NCI-H2227 (cell line): ENCODE data around the gene MTCL1.

Experiments
- DNase-seq: peaks from one replicate; lab custom pipeline; 2025; ENCODE audit not compliant: unreplicated experiment; lab: John Stamatoyannopoulos, UW

The MTCL1 gene

DNA sequence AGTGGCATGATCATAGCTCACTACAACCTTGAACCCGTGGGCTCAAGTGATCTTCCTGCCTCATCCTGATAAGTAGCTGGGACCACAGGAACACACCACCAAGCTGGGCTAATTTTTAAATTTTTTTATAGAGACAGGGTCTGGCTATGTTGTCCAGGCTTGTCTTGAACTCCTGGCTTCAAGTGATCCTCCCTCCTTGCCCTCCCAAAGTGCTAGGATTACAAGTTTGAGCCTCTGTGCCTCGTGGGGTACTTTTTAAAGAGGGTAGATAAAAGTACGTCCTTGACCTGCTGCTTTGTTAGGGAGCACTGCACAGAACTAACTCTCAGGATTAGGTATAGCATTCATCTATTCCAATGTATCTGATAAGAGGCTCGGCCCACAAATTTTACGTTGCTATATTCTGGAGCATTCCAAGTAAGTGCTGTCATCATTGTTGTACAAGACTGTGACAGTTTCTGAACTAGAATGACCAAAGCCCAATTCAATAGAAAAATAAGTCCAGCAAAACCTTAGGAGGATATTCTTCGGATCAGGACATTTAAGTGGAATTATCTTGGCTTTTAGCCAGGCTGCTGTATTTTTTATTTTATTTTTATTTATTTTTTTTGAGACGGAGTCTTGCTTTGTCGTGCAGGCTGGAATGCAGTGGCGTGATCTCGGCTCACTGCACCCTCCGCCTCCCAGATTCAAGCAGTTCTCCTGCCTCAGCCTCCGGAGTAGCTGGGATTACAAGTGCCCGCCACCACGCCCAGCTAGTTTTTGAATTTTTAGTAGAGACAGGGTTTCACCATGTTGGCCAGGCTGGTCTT, 4.1 kb downstream of the MTCL1 start:
- DNase-seq = no peak

DNA sequence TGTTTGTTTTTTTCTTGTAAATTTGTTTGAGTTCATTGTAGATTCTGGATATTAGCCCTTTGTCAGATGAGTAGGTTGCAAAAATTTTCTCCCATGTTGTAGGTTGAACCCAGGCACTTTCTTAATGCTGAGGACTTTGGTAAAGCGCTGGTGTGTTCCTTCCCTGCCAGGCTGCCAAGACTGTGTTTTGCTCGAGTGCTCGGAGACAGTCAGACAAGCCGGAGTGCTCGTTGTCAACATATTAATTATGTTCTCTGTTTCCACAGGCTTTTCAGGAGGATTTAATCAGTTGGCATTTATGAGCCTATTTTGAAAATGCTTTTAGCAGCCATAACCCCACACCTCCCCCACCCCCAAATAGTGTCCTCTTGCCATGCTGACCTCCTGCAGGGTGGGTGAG, 6.4 kb downstream of the MTCL1 start:
- peak; percentile 49 for DNase-seq

DNA sequence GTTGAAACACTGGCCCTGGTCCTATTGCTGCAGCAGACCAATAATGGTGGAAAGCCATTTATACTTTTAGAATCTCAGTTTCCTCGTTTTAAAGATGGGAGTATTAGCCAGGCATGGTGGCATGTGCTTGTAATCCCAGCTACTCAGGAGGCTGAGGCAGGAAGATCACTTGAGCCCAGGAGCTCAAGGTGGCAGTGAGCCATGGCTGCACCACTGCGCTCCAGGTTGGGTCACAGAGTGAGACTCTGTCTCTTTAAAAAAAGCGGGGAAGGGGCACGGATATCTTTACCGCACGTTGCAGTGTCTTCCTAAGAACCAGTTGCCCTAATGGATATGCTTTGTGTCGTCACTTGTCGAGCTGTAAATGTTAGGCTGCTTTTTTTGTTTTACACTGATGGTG, 8.3 kb downstream of the MTCL1 start:
- peak; percentile 72 for DNase-seq

DNA sequence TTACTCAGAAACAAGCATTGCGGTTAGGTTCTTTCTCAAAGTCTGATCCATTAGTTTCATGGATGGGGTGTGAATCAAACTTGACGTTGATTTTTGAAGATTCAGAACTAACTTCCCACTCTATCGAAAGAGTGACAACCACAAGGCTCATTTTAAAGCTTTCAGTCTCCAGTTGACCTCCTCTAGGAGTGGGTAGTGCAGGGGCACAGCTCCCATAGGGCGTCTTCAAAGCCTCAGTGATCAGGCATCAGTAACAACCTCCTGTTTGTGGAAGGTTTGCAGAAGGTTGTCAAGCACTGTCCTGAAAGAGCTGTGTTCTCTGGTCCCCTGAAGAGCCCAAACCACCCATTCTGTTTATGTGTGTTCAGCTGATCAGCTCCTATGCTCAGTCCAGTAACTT, 10.2 kb downstream of the MTCL1 start:
- DNase-seq = no peak

DNA sequence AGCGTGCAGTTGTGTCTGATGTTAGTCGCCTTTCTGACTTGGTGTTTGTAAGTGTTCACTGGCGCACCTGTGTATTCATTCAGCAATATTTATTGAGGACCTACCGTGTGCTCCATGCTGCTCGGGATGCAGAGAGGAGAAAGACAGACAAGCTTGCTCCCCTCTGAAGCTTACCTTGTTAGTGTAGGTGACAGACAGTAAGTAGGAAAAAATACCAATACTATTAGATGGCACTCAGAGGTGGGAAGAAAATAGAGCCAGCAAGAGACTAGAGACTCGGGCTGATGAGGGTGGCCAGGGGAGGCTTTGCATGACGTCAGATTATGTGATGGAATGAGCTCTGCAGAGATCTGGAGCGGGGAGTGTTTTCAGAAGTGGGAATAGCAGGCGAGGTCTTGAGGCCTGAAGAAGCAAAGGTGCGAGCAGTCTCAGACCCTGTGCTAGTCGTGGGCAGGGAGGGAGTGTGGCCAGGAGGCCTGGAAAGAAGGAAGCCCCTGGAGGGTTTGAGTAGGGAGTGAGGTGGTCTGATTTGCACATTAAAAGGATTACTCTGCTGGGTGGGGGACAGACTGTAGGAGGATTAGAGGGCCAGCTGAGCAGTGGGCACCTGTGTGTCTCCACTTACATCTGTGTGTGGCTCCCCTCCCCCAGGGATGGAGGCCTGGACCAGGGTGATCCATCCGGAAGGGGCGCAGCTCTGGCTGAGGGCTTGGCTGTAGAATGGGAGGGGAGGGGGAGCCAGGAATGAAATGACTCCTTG, 11.8 kb downstream of the MTCL1 start:
- DNase-seq = no peak

DNA sequence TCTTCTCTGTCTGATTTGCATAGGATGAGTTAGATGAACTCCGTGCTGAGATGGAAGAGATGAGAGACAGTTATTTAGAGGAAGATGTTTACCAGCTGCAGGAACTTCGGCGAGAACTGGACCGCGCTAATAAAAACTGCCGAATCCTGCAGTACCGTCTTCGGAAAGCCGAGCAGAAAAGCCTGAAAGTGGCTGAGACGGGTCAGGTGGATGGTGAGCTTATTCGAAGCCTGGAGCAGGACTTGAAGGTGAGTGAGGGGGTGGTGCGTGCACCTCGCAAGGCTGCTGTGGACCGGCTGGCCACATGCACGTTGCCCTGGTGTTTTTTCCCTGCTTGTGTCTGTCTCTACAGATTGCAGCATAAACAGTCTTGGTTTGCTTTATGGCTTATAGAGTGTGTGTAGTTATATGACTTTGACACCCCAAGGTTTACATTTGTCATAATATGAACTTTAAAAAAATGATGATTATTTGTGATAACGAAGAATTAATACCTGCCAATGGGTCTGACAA, 13.1 kb downstream of the MTCL1 start:
- no peak for DNase-seq

DNA sequence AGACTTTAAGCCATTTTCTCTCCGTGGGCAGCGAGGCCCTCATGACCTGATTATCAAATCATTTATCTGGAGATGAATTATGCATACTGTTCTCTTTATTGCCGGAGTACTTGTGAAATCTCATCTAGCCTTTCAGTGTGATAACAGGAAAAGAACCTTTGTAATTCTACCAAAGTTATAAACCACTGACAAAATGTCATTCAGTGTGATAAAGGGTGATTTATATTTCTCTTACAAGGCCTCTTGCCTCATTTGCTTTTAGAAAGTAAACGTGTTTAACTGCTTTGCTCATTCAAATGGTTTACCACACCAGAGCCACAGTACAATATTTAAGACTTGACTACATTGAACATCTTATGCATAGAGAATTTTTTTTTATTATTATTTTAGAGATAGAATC, 13.8 kb downstream of the MTCL1 start:
- DNase-seq = no peak

DNA sequence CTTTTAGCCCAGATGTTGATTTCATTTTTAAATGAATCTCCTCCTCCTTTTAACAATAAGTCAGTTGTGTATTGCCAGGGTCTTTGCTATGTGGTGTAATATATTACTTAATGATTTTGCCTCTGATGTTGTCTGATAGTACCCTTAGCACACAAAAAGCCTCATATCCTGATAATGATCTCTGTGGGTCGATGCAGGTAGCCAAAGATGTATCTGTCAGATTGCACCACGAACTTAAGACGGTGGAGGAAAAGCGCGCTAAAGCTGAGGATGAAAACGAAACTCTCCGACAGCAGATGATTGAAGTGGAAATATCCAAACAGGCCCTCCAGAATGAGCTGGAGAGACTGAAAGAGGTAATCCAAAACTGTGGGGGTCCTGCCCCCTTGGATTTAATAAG, 14.8 kb downstream of the MTCL1 start:
- DNase-seq = no peak

DNA sequence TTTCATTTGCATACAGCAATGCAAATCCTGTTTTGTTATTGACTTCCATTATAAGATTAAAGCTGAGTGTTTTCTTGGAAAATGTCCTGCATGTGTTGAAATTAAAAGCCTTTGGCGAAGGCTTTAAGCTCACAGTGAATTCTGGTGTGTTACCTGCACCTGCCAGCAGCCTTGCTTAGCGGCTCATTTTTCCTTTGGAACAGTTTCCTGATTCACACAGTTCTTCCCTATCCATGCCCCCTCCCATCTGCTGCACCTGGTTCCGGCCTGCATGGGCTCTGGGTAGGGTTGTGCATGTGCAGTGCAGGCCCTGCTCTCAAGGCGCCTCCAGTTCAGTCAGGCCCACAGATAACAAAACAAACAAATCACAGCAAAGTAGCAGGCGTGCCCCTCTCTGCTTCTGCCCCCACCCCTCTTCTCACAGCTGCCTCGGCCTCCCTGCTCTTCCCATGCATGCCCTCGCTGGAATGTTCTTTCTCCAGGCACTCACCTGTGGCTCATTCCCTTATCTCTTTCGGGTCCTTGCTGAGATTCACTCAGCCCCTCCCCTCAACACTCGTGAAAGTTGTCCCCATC, 15.8 kb downstream of the MTCL1 start:
- DNase-seq = no peak

DNA sequence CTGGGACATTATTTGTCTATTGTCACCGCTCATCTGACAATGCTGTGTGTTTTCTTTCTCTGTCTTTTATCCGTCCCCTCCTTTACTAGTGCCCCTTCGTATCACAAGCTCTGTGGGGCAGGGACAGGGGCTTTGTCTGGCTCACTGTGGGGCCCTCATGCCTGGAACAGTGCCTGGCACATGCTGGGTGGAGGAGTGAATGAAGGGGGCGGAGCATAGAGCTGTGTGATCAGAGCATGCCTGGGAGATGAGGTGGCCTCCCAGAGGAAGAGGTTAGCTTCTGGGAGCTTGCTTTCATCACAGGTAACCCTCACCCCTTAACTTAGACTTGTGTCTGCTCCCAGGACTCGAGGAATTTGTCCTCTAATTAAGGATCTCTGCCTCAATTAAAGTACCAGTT, 16.4 kb downstream of the MTCL1 start:
- no peak for DNase-seq

DNA sequence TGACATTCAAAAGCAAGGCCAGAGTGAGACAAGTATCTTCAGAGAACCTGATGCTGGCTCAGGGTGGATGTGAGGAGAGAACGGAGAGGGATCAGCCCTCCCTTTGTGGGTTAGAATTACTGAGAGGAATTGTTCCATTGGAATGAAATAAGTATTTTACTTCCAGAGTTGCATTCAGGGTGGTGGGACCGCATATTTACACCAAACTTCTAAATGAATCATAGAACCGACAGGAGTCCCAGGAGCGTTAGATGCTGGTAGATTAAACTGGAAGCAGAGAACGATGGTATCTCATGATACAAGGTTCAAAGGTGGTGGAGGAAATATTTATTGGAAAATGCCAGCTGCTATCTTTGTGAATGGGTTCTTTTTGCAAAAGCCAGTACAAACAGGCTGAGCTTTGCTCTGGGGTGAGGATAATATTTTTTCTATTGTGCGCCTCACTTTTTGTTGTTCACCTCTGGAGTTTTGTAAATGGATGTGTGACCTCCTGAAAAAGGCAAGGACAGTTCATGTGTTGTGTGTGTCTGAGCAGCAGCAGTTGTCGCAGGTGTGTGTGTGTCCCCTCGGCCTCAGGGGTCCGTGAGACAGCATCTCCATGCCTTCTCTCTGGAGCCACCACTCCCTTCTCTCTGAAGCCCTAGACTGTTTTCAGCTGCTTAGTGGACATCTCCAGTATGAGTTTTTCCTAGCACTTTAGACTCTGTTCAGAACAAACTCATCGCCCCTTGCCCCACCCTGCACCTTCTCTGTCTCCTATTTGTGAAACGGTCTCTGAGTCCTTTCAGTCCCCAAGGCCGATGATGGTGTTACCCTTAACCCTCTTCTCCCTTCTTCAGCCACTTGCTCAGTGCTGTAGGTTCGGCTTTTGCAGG, 17.8 kb downstream of the MTCL1 start:
- no peak for DNase-seq

DNA sequence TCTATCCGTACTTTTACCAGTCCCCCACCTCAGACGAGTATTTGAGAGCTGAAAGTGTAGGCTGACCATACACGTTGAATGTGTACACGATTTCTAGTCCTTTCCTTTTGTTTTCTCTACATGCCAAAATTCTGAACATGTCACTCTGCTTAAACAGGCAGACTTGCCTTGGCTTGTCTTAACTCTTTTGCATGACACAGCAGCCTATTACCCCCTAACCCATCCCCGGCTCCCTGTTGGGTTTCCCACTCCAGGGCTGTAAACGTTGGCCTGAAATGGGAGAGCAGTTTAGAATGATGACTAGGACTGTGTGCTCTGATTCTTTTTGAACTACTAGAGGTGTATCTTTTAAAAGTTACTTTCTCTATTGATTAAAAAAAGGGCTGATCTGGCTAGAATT, 19.1 kb downstream of the MTCL1 start:
- DNase-seq = peak; percentile 20

DNA sequence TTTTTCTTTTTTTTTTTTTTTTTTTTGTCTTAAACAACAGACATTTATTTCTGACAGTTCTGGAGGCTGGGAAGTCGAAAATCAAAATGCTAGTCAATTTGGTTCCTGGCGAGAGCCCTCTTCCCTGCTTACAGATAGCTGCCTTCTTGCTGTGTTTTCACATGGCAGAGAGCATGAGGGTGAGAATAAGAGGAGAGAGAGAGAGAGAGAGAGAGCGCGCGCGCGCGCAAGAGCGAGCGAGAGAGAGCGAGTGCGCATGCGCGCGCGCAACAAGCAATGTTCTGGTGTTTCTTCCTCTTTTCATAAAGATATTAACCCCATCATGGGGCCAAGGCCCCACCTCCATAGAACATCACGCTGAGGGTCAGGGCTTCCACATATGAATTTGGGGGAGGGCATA, 20.9 kb downstream of the MTCL1 start:
- no peak for DNase-seq

DNA sequence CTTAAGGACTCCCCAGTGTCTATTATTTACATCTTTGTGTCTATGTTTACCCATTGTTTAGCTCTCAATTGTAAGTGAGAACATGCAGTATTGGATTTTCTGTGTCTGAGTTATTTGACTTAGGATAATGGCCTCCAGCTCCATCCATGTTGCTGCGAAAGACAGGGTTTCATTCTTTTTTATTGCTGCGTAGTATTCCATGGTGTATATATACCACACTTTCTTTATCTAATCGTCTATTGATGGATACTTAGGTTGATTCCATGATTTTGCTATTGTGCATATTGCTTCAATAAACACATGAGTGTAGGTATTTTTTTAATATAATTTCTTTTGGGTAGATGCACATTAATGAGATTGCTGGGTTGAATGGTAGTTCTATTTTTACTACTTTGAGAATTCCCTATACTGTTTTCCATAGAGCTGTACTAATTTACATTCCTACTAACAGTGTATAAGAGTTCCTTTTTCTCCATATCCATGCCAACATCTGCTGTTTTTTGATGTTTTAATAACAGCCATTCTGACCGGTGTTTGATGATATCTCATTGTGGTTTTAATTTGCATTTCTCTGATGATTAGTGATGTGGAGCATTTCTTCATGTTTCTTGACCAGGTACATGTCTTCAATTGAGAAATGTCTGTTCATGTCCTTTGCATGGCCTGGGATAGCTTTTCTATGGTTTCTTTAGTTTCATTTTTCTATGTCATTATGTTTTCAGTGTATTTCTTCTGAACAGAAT, 21.8 kb downstream of the MTCL1 start:
- DNase-seq = no peak

DNA sequence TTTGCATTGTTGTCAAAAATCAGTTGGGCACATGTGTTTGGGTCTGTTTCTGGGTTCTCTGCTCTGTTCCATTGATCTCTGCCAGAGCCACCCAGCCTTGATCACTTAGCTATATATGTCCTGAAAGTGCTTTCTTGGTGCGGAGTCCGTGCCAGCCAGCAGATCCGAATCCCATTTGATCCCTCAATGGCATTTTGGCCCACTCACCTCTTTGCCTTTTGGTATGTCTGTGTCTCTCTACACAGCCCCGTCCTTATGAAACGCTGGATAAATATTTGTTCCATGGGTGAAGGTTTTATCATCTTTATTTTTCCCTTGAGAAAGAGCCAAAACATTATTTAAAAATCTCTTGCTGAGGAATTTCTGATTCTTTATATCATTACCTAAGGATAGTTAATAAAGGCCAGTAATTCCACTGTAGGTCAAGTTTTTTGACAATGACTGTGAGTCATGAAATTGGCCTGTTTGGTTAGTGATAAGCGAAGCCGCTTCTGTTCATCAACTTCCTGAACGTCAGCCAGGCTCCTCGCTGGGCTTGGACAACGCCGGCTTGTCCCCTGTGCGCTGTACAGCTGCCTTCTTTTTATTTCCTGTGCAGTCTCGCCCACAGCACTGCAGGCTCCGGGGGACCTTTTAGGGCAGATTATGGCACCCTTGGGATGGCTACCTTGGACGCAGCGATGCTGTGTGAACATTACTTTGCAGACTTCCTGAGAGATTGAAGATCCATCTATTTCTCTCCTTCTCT, 24.9 kb downstream of the MTCL1 start:
- peak; percentile 13 for DNase-seq

DNA sequence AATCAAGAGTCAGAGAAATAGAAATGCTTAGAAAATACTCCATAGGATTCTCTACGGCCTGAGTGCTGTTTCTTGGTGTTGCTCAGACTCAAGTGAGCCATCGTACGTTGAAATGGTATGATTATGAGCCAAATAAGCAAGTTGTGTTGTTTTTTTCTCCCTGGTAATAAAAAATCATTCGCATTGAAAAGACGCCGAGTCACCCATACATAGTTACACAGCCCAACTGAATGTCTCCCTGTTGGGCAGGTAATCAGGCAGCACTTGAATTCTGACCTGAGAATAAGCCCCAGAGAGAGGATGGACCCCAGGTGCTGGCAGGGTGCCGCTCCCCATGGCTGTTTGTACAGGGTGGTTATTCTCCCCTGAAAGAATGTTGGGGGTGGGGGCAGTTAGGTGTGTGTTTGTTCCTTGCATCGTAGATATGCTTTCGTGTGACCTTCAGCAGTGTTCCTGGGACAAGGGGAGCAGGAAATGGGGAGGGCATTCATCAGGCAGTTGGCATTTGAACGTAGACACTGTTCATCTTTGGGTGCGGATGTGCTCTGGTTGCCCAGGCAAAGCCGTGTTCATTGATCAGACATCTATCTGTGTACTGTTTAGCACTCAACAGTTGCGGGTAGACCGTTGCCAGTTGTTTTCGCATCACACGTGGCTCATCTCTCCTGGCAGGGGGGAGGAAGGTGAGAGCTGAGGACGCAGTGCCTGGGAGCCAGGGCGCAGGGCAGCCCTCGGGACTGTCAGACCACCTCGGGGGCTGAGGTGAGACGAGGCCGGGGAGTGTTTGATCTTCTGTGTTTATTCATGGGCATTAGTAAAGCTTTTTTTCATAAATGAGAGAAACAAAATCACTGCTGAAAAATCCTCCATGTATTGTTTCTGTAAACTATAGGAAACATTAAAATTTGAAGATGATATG, 27.3 kb downstream of the MTCL1 start:
- no peak for DNase-seq

DNA sequence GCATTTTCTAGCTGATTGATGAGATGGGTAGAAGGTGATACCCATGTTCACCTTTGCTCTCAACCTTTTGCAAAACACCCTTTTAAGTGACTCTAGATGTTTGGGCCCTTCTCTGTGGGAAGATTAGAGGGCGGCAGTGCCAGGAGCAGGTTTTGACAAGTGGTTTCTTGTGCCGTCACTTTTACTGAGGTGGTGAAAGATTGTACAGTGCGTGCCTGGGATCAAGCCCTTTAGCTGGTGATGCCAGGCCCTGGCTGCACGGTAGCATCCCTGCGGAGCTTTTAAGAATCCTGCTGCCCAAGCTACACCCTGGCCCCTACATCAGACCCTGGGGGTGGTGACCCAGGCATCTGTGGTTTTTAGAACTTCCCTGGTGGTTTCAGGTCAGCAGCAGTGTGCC, 29.1 kb downstream of the MTCL1 start:
- no peak for DNase-seq

DNA sequence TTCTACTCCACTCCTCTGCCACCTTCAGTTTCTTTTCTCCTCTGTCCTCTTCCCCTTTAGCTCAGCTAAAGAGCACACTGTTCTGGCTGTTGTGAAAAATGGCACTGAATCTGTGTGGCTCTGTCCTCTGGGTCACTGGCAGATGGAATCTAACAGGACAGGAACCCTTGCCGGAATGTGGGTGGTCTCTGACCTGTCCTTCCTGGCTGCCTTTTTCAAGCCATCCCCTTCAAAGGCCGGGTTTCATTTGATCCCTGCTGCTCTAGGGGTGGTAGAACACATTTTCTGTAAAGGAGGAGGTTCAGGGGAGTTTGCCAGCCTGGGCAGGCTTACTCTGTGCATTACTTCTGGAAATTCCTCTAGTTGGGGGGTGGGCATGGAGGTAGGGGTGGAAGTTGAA, 29.9 kb downstream of the MTCL1 start:
- no peak for DNase-seq

DNA sequence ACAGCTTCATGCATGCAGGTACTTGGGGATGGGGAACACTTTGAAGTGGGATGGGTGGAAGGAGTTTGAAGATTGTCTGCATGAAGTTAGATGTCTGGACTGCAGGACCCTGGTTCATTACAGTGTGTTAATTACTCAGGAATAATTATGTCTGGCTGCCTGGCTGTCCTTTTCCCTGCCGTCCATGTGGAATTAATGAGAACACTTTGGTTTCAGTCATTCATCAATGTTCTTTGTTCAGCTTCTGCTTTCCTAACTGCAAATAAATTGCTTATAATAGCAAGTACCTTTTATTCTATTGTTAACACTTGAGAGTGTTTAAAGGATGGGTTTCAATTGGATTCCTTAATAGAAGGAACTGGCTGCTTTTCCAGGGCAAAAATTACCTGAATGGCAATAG, 35.8 kb downstream of the MTCL1 start:
- no peak for DNase-seq
